ENCODE results near the gene PLXNA2. TPM values are rescaled to one million over a fixed set of nuclear protein-coding genes. Genes with fewer than 3 reads are reported as not detected.

PLXNA2 gene
- total and polyA plus RNA-seq, 2 donors (not counting 3 experiments of a cell fraction or from before 2014, with no cell fraction given), result 42.6 to 229 TPM

- H3K27me3 ChIP-seq (ENCODE audit: control insufficient read depth in 2 of 2, insufficient read depth in 2 of 2, low read length in 2 of 2), result no peaks in the 10 kb centered on the region
- no peaks in the 10 kb centered on the region for H4K20me1 ChIP-seq (replicated peaks; ENCODE audit: control insufficient read depth, extremely low read depth, insufficient read depth, low read length)
- ChIA-PET POLR2A (no interaction called here), CTCF (interaction anchor here (1.0 to 2.5 kb wide), 4 partner anchors 10 to 118 kb away, joined by 3 to 12 read pairs (median 6); no protein-coding TSS in a partner anchor)
- FAIRE-seq (no peak), DNase-seq (ENCODE audit: low read depth, low spot score) (no peak)
- H3K36me3 ChIP-seq (ENCODE audit: control insufficient read depth in 2 of 2, extremely low read depth in 1 of 2, insufficient read depth in 2 of 2, low read length in 2 of 2), result peaks cover 13 to 15% of the 10 kb centered on the region in 2 experiments
- H3K9ac ChIP-seq (replicated peaks; ENCODE audit: extremely low read depth, insufficient read depth, low read length), result no peak overlapping the region
- H3K4me3 ChIP-seq (replicated peaks in 1 of 3; ENCODE audit: insufficient read depth in 1 of 3, low read depth in 1 of 3, low read length in 3 of 3), result no peak overlapping the region
- no peaks in the 10 kb centered on the region for H3K9me1 ChIP-seq (replicated peaks; ENCODE audit: control insufficient read depth, extremely low read depth, insufficient read depth, low read length)
- no peak for TF ChIP-seq MYC (IDR thresholded peaks at IDR 0.05; ENCODE audit: low read depth, low read length)
- no peak for TF ChIP-seq GATA2 (IDR thresholded peaks at IDR 0.05; ENCODE audit: insufficient read depth, insufficient read length, low read depth, low read length)
- no peak for TF ChIP-seq JUN (IDR thresholded peaks at IDR 0.05; ENCODE audit: borderline replicate concordance, insufficient read depth, insufficient read length, low read depth)
- no peak for TF ChIP-seq POLR2A (IDR thresholded peaks at IDR 0.05; ENCODE audit: low read depth, low read length)
- no peak for TF ChIP-seq MAX (IDR thresholded peaks at IDR 0.05; ENCODE audit: insufficient read depth, insufficient read length)
- TF ChIP-seq CTCF (IDR thresholded peaks at IDR 0.05; ENCODE audit: extremely low read depth in 1 of 2, insufficient read depth in 1 of 2, low read depth in 1 of 2, low read length in 2 of 2), result no peak
- TF ChIP-seq POLR2AphosphoS5 (IDR thresholded peaks at IDR 0.05; ENCODE audit: insufficient read depth, low read depth, low read length), result no peak
- TF ChIP-seq FOS (IDR thresholded peaks at IDR 0.05; ENCODE audit: borderline replicate concordance, insufficient read depth, low read length), result no peak
- no peak for TF ChIP-seq EZH2 (IDR thresholded peaks at IDR 0.05; ENCODE audit: borderline replicate concordance, low read depth, low read length, severe bottlenecking)
- no peak overlapping the region for H3K4me2 ChIP-seq (ENCODE audit: insufficient read depth, low read length)
- dilution Hi-C loops (cut with MboI; ENCODE audit: extremely low pct_ligation_motif_present, low sequenced_read_pairs), result no loop called here
- H3K27ac ChIP-seq (ENCODE audit: insufficient read depth, low read depth, low read length), result no peak overlapping the region
- H3K79me2 ChIP-seq (ENCODE audit: control insufficient read depth, insufficient read depth, low read length), result peaks cover 92% of the 10 kb centered on the region
- H3K9me3 ChIP-seq (replicated peaks; ENCODE audit: control insufficient read depth, insufficient read depth, low read length), result no peaks in the 10 kb centered on the region
- BruUV-seq (replicated peaks), result no TSS peak
- H3K4me1 ChIP-seq (ENCODE audit: control insufficient read depth, extremely low read depth, insufficient read depth, low read length), result peaks cover 12% of the 10 kb centered on the region
- no peak overlapping the region for H2AFZ ChIP-seq (ENCODE audit: low read depth, low read length)
- intact Hi-C loops (cut with micrococcal nuclease), result loop anchor here (5.0 kb wide), 1 partner anchor 1215 kb away; no protein-coding TSS in a partner anchor
These were observed 122.3 kb downstream of the PLXNA2 start for GRCh38 chr1:208121813-208122364.
